Endothelial cell of umbilical vein (primary cell): ENCODE measurements around the gene BORCS6. TPM values are rescaled to one million over a fixed set of nuclear protein-coding genes. Genes with fewer than 3 reads are reported as not detected.
"Not testable (repeated sequence)": the region's sequence is repeated elsewhere in the genome, so short reads cannot be mapped to it uniquely, and the experiment has no call there.

Experiments used
- BruUV-seq: library from RNA; stranded (reverse); fragments of 400-500 nt; replicated peaks from 2 replicates; lab custom pipeline; 2021; lab: Mats Ljungman, UMichigan
- CTCF ChIA-PET: fragments of 300-600, 350-600 bp; sonication (Branson Sonifier 250); formaldehyde crosslinking; loops from one replicate; lab custom pipeline; 2021; ENCODE audit warnings: antibody characterized with exemption, inconsistent platforms; lab: Charles Lee
- POLR2A ChIA-PET: fragments of 300-600, 350-600 bp; sonication (Branson Sonifier 250); formaldehyde crosslinking; loops from one replicate; lab custom pipeline; 2021; ENCODE audit warnings: antibody characterized with exemption, inconsistent platforms; lab: Charles Lee
- DNase-seq: peaks from one replicate; pipeline ENCODE4 v3.0.0-alpha.2; 2011; ENCODE audit warnings: low read depth, low spot score
- FAIRE-seq: peaks from 2 replicates; lab custom pipeline; 2011; peaks lifted over from hg19 to GRCh38; lab: Jason Lieb, UNC
- H2AFZ ChIP-seq: 2 replicates; pipeline ENCODE4 v1.6.0; 2012; ENCODE audit warnings: low read depth, low read length, control low read depth, inconsistent platforms
- H3K27ac ChIP-seq: 2 replicates; pipeline ENCODE4 v1.5.1; 2011; ENCODE audit warnings: low read depth, mild to moderate bottlenecking, control low read depth, low read length, moderate library complexity; ENCODE audit not compliant: insufficient read depth
- H3K27me3 ChIP-seq, 2 experiments: 2 replicates each; pipeline versions ENCODE4 v1.6.0 to v1.6.1; 2011; ENCODE audit warnings: low read length in 2 of 2, mixed read lengths in 1 of 2; ENCODE audit not compliant: control insufficient read depth in 2 of 2, insufficient read depth in 2 of 2
- H3K36me3 ChIP-seq, 2 experiments: 2 replicates in 1 of 2; 3 replicates in 1 of 2; pipeline ENCODE4 v1.5.1; 2011; ENCODE audit warnings: low read length in 2 of 2, mild to moderate bottlenecking in 1 of 2, moderate library complexity in 1 of 2; ENCODE audit not compliant: control insufficient read depth in 2 of 2, insufficient read depth in 2 of 2; ENCODE audit errors: extremely low read depth in 1 of 2
- H3K4me1 ChIP-seq: 3 replicates; pipeline ENCODE4 v1.5.1; 2011; ENCODE audit warnings: mild to moderate bottlenecking, low read length; ENCODE audit not compliant: control insufficient read depth, insufficient read depth; ENCODE audit errors: extremely low read depth
- H3K4me2 ChIP-seq: 2 replicates; pipeline ENCODE4 v1.6.1; 2011; ENCODE audit warnings: low read length, control low read depth, mixed read lengths; ENCODE audit not compliant: insufficient read depth
- H3K4me3 ChIP-seq, 3 experiments: fragments of 200-600 bp in 1 of 3; sonication (generic), shearing (Covaris generic) in 1 of 3; replicated peaks in 1 of 3; 2 replicates each; pipeline ENCODE4 v1.5.1; 2011 to 2016; ENCODE audit warnings: control low read depth in 3 of 3, low read length in 3 of 3, mild to moderate bottlenecking in 2 of 3, inconsistent platforms in 1 of 3, low read depth in 1 of 3, moderate library complexity in 1 of 3; ENCODE audit not compliant: insufficient read depth in 1 of 3
- H3K79me2 ChIP-seq: 2 replicates; pipeline ENCODE4 v1.6.0; 2012; ENCODE audit warnings: low read length, inconsistent platforms; ENCODE audit not compliant: control insufficient read depth, insufficient read depth
- H3K9ac ChIP-seq: replicated peaks from 2 replicates; pipeline ENCODE3; 2011; ENCODE audit warnings: low read length, control low read depth; ENCODE audit not compliant: insufficient read depth; ENCODE audit errors: extremely low read depth
- H3K9me1 ChIP-seq: replicated peaks from 3 replicates; pipeline ENCODE4 v1.6.0; 2011; ENCODE audit warnings: mild to moderate bottlenecking, low read length; ENCODE audit not compliant: control insufficient read depth, insufficient read depth; ENCODE audit errors: extremely low read depth
- H3K9me3 ChIP-seq: replicated peaks from 2 replicates; pipeline ENCODE4 v1.5.1; 2012; ENCODE audit warnings: low read length, inconsistent platforms; ENCODE audit not compliant: control insufficient read depth, insufficient read depth
- H4K20me1 ChIP-seq: replicated peaks from 2 replicates; pipeline ENCODE3; 2011; ENCODE audit warnings: mild to moderate bottlenecking, low read length; ENCODE audit not compliant: control insufficient read depth, insufficient read depth; ENCODE audit errors: extremely low read depth
- EZH2 ChIP-seq: IDR thresholded peaks from 2 replicates; pipeline ENCODE4 v1.6.1; 2012; ENCODE audit warnings: borderline replicate concordance, low read depth, mild to moderate bottlenecking, moderate library complexity, low read length, inconsistent platforms; ENCODE audit not compliant: severe bottlenecking
- FOS ChIP-seq: IDR thresholded peaks from 2 replicates; pipeline ENCODE4 v1.6.1; 2011; ENCODE audit warnings: mild to moderate bottlenecking, low read length, moderate library complexity, borderline replicate concordance; ENCODE audit not compliant: insufficient read depth
- GATA2 ChIP-seq: IDR thresholded peaks from 2 replicates; pipeline ENCODE4 v1.7.0; 2011; ENCODE audit warnings: low read depth, mild to moderate bottlenecking, moderate library complexity, mixed read lengths, low read length; ENCODE audit not compliant: insufficient read length, insufficient read depth
- JUN ChIP-seq: IDR thresholded peaks from 2 replicates; pipeline ENCODE4 v1.6.1; 2011; ENCODE audit warnings: borderline replicate concordance, low read depth; ENCODE audit not compliant: insufficient read length, insufficient read depth
- MYC ChIP-seq: IDR thresholded peaks from one replicate; pipeline ENCODE4 v1.6.1; 2011; ENCODE audit warnings: mild to moderate bottlenecking, low read depth, low read length
- POLR2A ChIP-seq: IDR thresholded peaks from 2 replicates; pipeline ENCODE4 v1.6.1; 2012; ENCODE audit warnings: low read depth, mild to moderate bottlenecking, control low read depth, low read length
- POLR2AphosphoS5 ChIP-seq: IDR thresholded peaks from 2 replicates; pipeline ENCODE4 v1.6.1; 2012; ENCODE audit warnings: low read depth, mild to moderate bottlenecking, control low read depth, low read length, moderate library complexity; ENCODE audit not compliant: insufficient read depth
- dilution Hi-C: fragments of 300-500 bp; cut with MboI; formaldehyde crosslinking; loops from one replicate; pipeline ENCODE4 v1.15.0; 2019; ENCODE audit warnings: low sequenced_read_pairs; ENCODE audit not compliant: extremely low pct_ligation_motif_present
- intact Hi-C: fragments of 100-400 bp; cut with micrococcal nuclease; formaldehyde crosslinking; loops from one replicate; pipeline ENCODE4 v1.10.0; 2022
- polyA plus RNA-seq, 4 experiments: library from polyadenylated mRNA; depleted of rRNA in 3 of 4; stranded (reverse) in 3 of 4; unstranded in 1 of 4; fragments of >200 nt; gene quantifications; 2 replicates each; pipeline versions ENCODE4 v1.2.1 to v1.2.3, GENCODE V29; 2011 to 2012; ENCODE audit warnings: missing spikeins in 1 of 4
- total RNA-seq: library from RNA; stranded (reverse); gene quantifications from 2 replicates; pipeline ENCODE4 v1.2.3, GENCODE V29; 2021
- TF ChIP-seq, protein P1 (sequence below): IDR thresholded peaks from 2 replicates; pipeline ENCODE4 v1.6.1; 2011; ENCODE audit not compliant: insufficient read depth, insufficient read length
- TF ChIP-seq, protein P2 (sequence below), 2 donors: IDR thresholded peaks; 1 replicate in 1 of 2; 2 replicates in 1 of 2; pipeline ENCODE4 v1.5.1; 2011; ENCODE audit warnings: low read length in 2 of 2, mild to moderate bottlenecking in 2 of 2, moderate library complexity in 2 of 2, control low read depth in 1 of 2, inconsistent platforms in 1 of 2, low read depth in 1 of 2; ENCODE audit not compliant: insufficient read depth in 1 of 2; ENCODE audit errors: extremely low read depth in 1 of 2

BORCS6 gene
- total and polyA plus RNA-seq, 2 donors (not counting 3 experiments of a cell fraction or from before 2014, with no cell fraction given), result 8.0 to 9.0 TPM

DNA sequence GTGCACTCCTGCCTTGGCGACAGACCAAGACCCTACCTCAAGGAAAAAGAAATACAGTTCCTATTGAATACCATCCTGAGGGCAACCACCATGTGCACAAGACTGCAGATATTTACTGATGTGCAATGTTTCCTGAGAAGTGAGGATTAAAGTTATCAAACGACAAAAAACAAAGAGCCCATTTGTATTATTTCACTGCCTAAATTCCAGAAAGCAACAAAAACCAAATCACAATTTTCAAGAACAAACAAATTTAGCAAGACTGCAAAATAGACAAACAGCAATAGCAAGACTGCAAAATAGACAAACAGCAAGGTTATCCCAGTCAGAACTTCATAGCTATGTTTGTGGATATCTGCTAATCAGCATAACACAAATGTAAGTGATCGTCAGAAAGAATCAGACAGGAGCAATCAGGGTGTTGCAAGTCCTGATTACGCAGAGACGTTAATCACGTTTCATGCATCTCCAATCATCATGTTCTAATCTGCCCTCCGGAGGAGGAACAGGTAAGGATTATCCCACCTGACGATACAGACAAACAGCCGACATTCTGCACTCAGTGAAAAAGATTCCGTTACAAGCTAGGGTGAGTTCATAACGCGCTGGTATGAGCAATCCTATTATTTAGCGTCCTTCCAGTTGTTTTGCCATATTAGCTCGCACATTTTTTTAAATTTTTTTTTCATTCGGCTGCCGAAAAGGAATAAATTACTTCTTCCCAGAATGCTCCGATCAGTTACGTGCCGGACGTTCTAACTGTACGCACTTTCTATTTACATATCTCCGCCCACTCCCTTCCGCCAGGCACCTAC, 16.7 kb downstream of the BORCS6 start:
- ChIA-PET POLR2A (interaction anchor here (0.7 to 1.9 kb wide), 32 partner anchors 9 to 187 kb away, joined by 3 to 33 read pairs (median 6); partner anchors contain the start of genes ALOXE3, BORCS6, CTC1 and HES7), CTCF (interaction anchor here (0.9 to 1.4 kb wide), 8 partner anchors 10 to 80 kb away, joined by 3 to 10 read pairs (median 4); partner anchors contain the start of gene BORCS6)
- Histone ChIP-seq H3K9me1 (no peaks in the 10 kb centered on the region), H3K27ac (peak overlapping the region; percentile 95), H2AFZ (no peak overlapping the region), H4K20me1 (no peaks in the 10 kb centered on the region), H3K4me3 (peak overlapping the region in 2 of 3 experiments; percentile 37 to 68), H3K4me2 (peak overlapping the region; percentile 87), H3K9me3 (no peaks in the 10 kb centered on the region), H3K4me1 (peaks cover 23% of the 10 kb centered on the region), H3K27me3 (no peaks in the 10 kb centered on the region), H3K36me3 (no peaks in the 10 kb centered on the region), H3K9ac (peak overlapping the region; percentile 97), H3K79me2 (no peaks in the 10 kb centered on the region)
- dilution Hi-C loops (no loop called here), intact Hi-C loops (loop anchor here (1.0 to 2.0 kb wide), 4 partner anchors 10 to 35 kb away; no protein-coding TSS in a partner anchor)
- peak; percentile 95 for DNase-seq
- TF ChIP-seq, protein P1, sequence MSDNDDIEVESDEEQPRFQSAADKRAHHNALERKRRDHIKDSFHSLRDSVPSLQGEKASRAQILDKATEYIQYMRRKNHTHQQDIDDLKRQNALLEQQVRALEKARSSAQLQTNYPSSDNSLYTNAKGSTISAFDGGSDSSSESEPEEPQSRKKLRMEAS, result peak; percentile 20
- peak; percentile 100 for TF ChIP-seq POLR2AphosphoS5
- peak; percentile 37 for TF ChIP-seq JUN
- peak; percentile 100 for TF ChIP-seq POLR2A
- TF ChIP-seq, protein P2, sequence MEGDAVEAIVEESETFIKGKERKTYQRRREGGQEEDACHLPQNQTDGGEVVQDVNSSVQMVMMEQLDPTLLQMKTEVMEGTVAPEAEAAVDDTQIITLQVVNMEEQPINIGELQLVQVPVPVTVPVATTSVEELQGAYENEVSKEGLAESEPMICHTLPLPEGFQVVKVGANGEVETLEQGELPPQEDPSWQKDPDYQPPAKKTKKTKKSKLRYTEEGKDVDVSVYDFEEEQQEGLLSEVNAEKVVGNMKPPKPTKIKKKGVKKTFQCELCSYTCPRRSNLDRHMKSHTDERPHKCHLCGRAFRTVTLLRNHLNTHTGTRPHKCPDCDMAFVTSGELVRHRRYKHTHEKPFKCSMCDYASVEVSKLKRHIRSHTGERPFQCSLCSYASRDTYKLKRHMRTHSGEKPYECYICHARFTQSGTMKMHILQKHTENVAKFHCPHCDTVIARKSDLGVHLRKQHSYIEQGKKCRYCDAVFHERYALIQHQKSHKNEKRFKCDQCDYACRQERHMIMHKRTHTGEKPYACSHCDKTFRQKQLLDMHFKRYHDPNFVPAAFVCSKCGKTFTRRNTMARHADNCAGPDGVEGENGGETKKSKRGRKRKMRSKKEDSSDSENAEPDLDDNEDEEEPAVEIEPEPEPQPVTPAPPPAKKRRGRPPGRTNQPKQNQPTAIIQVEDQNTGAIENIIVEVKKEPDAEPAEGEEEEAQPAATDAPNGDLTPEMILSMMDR (IDR thresholded peaks at IDR 0.05; ENCODE audit: extremely low read depth in 1 of 2, insufficient read depth in 1 of 2, low read depth in 1 of 2, low read length in 2 of 2), result no peak
- no peak for TF ChIP-seq EZH2
- TF ChIP-seq GATA2, result peak; percentile 75
- TF ChIP-seq FOS, result no peak
- TF ChIP-seq MYC, result peak; percentile 24
- peak; percentile 95 for FAIRE-seq
- TSS peak; percentile 100 for BruUV-seq

DNA sequence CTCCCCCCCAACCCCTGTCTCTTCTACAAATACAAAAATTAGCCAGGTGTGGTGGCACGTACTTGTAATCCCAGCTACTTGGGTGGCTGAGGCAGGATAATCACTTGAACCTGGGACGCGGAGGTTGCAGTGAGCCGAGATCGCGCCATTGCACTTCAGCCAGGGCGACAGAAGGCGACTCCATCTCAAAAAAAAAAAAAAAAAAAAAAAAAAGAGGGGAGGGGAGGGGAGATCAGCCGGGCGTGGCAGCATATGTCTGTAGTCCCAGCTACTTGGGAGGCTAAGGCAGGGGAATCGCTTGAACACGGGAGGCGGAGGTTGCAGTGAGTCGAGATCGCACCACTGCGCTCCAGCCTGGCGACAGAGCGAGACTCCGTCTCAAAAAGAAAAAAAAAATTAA, 19.8 kb downstream of the BORCS6 start:
- H3K79me2 ChIP-seq, H3K4me2 ChIP-seq, FAIRE-seq, H4K20me1 ChIP-seq, H3K36me3 ChIP-seq, CTCF ChIA-PET, H3K4me3 ChIP-seq, dilution Hi-C loops, H3K27me3 ChIP-seq, H3K4me1 ChIP-seq, BruUV-seq, H3K9me3 ChIP-seq, intact Hi-C loops, H3K9me1 ChIP-seq, H3K27ac ChIP-seq, H3K9ac ChIP-seq, DNase-seq, H2AFZ ChIP-seq: not testable (repeated sequence)
- POLR2A ChIA-PET, result interaction anchor here (0.7 to 1.0 kb wide), 2 partner anchors 17 to 18 kb away, joined by 3 read pairs; no protein-coding TSS in a partner anchor
